ES-I3 (cell line): ENCODE results near the gene CDH4.
A peak's percentile ranks its signal among the peaks of the same experiment; 100 is the strongest.
"Not testable (repeated sequence)": the region's sequence is repeated elsewhere in the genome, so short reads cannot be mapped to it uniquely, and the experiment has no call there.

Source experiments
- H3K36me3 ChIP-seq: 2 replicates; pipeline ENCODE4 v1.6.1; 2013; ENCODE audit warnings: mild to moderate bottlenecking, low read length, control low read depth, moderate library complexity; ENCODE audit not compliant: insufficient read depth
- H3K4me1 ChIP-seq: 2 replicates; pipeline ENCODE4 v1.6.1; 2013; ENCODE audit warnings: mild to moderate bottlenecking, control low read depth, low read length; ENCODE audit not compliant: insufficient read depth
- H3K9ac ChIP-seq: 2 replicates; pipeline ENCODE4 v1.6.1; 2013; ENCODE audit warnings: low read depth, mild to moderate bottlenecking, low read length, moderate library complexity
- H3K9me3 ChIP-seq: 2 replicates; pipeline ENCODE4 v1.6.1; 2013; ENCODE audit warnings: mild to moderate bottlenecking, low read length, moderate library complexity; ENCODE audit not compliant: control insufficient read depth, insufficient read depth

Gene CDH4

GRCh38 chr20:61424628-61425420 is 172.8 kb downstream of the CDH4 start:
- H3K36me3 ChIP-seq = no peaks in the 10 kb centered on the region
- no peaks in the 10 kb centered on the region for H3K9me3 ChIP-seq
- peaks cover 5% of the 10 kb centered on the region; the same call in 1 of the 2 replicates for H3K4me1 ChIP-seq

GRCh38 chr20:61425541-61425991 is 173.5 kb downstream of the CDH4 start:
- not testable (repeated sequence) for H3K36me3 ChIP-seq, H3K4me1 ChIP-seq, H3K9ac ChIP-seq, H3K9me3 ChIP-seq

More at GRCh38 chr20:61424628-61425420, 172.8 kb downstream of the CDH4 start:
- no peak overlapping the region for H3K9ac ChIP-seq

DNA sequence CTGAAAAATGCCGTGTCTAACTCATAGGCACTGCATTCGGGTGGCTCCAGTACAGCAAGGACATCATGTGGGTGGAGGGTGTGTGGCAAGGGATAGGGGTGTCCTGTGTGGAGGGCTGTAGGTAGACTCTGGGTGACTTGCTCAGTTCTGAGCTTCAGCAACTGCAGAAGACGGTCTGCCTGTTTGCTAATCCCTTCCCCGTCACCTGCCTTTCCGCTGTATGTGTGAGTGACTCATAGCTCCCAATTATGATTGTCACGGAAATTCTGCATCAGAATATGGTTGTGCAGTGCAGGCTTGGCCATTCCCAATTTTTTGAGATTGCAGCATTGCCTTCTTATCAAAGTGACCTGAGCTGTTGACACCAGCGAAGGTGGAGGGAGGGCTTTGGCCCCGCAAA is 174.3 kb downstream of the CDH4 start:
- no peaks in the 10 kb centered on the region for H3K9me3 ChIP-seq
- H3K9ac ChIP-seq = no peak overlapping the region
- peaks cover 5% of the 10 kb centered on the region; the same call in 1 of the 2 replicates for H3K4me1 ChIP-seq
- no peaks in the 10 kb centered on the region for H3K36me3 ChIP-seq

GRCh38 chr20:61429458-61430227 is 177.6 kb downstream of the CDH4 start:
- H3K4me1 ChIP-seq = peaks cover 19% of the 10 kb centered on the region
- no peak overlapping the region for H3K9ac ChIP-seq
- H3K36me3 ChIP-seq = no peaks in the 10 kb centered on the region
- H3K9me3 ChIP-seq = no peaks in the 10 kb centered on the region

- Histone ChIP-seq H3K9ac (no peak overlapping the region), H3K4me1 (peaks cover 25% of the 10 kb centered on the region), H3K36me3 (no peaks in the 10 kb centered on the region), H3K9me3 (no peaks in the 10 kb centered on the region)
Observed at GRCh38 chr20:61430228-61430624, 178.2 kb downstream of the CDH4 start.

DNA sequence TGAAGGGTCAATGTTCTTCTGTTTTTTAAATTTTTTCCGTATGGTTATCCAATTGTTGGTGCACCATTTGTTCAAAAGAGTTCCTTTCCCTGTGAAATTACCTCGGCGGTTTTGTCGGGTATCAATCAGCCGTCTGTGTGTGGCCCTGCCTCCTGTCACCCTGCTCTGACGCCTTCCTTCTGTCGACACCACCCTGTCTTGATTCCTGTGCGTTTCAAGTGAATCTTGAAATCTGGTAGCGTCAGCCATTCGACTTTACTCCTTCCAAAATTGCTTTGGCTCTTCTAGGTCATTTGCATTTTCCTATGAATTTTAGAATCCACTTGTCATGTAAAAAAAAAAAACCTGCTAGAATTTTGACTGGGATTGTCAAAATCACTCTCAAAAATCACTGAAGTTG is 181.1 kb downstream of the CDH4 start:
- H3K9me3 ChIP-seq = no peaks in the 10 kb centered on the region
- peaks cover 42% of the 10 kb centered on the region for H3K4me1 ChIP-seq
- H3K36me3 ChIP-seq = no peaks in the 10 kb centered on the region
- no peak overlapping the region for H3K9ac ChIP-seq

DNA sequence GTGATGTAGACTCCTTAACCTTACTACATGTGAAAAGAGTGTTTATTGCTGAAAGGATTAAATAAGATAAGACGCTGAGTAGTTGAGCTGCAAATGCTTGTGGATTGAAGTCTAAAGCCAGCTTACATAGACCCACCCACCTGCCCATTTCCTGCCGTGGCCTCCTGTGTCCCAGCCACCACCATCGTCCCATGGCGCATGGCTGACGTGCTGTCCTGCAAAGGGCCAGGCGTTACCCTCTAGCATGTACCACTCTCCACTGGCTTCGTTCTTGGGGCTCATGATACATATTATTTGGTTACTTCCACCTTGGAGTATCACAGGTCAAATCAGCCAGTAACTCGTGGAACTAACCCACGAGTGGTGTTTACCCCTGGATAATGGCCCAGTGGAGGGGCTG is 181.8 kb downstream of the CDH4 start:
- no peak overlapping the region for H3K9ac ChIP-seq
- H3K36me3 ChIP-seq = no peaks in the 10 kb centered on the region
- no peaks in the 10 kb centered on the region for H3K9me3 ChIP-seq
- peaks cover 47% of the 10 kb centered on the region for H3K4me1 ChIP-seq

- Histone ChIP-seq H3K4me1 (peaks cover 53% of the 10 kb centered on the region), H3K36me3 (no peaks in the 10 kb centered on the region), H3K9me3 (no peaks in the 10 kb centered on the region), H3K9ac (no peak overlapping the region)
Observed at GRCh38 chr20:61434341-61434781, 182.3 kb downstream of the CDH4 start.

GRCh38 chr20:61435184-61435822 is 183.2 kb downstream of the CDH4 start:
- Histone ChIP-seq H3K4me1 (peaks cover 59% of the 10 kb centered on the region), H3K9me3 (no peaks in the 10 kb centered on the region), H3K36me3 (no peaks in the 10 kb centered on the region), H3K9ac (no peak overlapping the region)

- H3K36me3 ChIP-seq = no peaks in the 10 kb centered on the region
- no peaks in the 10 kb centered on the region for H3K9me3 ChIP-seq
- peaks cover 59% of the 10 kb centered on the region for H3K4me1 ChIP-seq
- peak overlapping the region; percentile 24; the same call in 1 of the 2 replicates for H3K9ac ChIP-seq
Observed at GRCh38 chr20:61435823-61436220, 183.8 kb downstream of the CDH4 start.

GRCh38 chr20:61436283-61436666 is 184.2 kb downstream of the CDH4 start:
- Histone ChIP-seq H3K4me1 (peaks cover 59% of the 10 kb centered on the region), H3K9ac (peak overlapping the region; percentile 24; the same call in 1 of the 2 replicates), H3K9me3 (no peaks in the 10 kb centered on the region), H3K36me3 (no peaks in the 10 kb centered on the region)

DNA sequence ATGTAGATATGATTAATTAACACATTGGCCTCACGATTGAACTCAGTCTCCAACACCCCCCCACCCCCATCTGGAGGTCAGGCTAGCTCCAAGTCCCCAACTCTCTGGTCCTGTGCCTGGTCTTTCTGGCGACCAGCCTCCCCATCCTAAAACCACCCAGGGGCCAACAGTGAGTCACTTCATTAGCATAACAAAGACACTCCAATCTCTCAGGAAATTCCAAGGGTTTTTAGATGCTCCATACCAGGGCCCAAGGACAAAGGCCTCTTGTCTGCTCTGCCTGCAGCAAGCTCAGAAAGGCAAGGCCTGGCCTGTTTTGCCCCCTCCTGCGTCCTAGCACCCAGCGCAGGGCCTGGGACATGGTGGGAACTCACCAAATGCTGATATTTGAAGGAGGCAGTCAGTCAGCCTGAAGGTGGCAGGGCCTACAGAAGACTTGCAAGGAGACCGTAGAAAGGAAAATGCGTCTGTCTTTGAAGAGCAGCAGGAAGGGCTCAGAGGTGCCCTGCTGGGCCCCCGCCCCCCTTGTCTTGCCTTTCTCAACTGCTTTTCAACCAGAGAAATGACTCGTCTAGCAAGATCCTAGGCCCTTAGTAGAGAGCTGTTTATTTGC is 184.7 kb downstream of the CDH4 start:
- peaks cover 59% of the 10 kb centered on the region for H3K4me1 ChIP-seq
- peak overlapping the region; percentile 26; the same call in 1 of the 2 replicates for H3K9ac ChIP-seq
- H3K36me3 ChIP-seq = no peaks in the 10 kb centered on the region
- no peaks in the 10 kb centered on the region for H3K9me3 ChIP-seq

DNA sequence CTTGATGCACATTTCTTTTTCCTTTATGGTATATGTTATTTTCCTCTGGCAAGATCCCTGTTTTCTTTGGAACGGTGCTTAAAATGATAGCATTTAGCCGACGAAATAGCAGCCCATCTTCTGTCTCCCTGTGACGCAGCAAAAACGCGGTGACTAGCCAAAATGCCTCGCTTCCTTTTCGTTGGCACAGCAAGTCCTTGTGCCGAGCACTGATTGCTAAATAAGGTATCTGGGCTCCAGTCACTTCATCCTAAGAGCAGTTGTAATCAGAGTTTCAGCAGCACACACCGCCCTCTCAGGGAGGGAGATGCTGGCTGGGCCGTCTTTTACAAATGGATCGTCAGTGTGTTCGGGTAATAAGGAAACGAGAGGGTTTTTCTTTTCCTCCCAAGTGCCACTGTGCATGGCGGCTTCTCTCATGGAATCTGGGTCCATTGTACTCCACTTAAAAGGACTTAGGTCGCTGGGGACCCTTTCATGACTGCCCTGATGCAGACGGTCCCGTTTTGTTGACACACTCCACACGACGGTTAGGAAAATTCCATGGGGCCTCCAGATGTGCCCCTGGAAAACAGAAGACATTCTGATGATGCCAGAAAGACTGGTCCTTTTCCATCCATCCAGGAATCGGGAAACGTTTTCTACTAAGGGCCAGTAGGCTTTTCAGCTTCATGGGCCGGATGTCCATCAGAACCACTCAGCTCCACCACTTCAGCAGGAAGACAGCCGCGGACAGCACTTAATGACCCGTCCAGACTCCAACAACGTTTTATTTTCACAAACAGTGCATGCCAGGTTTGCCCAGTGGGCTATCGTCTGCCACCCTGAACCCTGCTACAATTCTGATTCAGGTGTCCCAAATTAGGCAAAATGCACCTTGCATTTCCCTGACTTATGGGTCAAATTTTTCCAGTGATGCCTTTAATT is 185.5 kb downstream of the CDH4 start:
- H3K4me1 ChIP-seq = peaks cover 64% of the 10 kb centered on the region

More for the DNA sequence above, 185.5 kb downstream of the CDH4 start:
- H3K9me3 ChIP-seq = no peaks in the 10 kb centered on the region
- peak overlapping the region; percentile 26; the same call in 1 of the 2 replicates for H3K9ac ChIP-seq
- H3K36me3 ChIP-seq = no peaks in the 10 kb centered on the region
